D721Med (cell line): ENCODE measurements around the gene PRMT6.
"Not testable (repeated sequence)": the region's sequence is repeated elsewhere in the genome, so short reads cannot be mapped to it uniquely, and the experiment has no call there.

Source experiments
- DNase-seq: peaks from one replicate; pipeline ENCODE4 v3.0.0; 2011; ENCODE audit warnings: low spot score; ENCODE audit not compliant: insufficient read length
- FAIRE-seq: peaks from 2 replicates; lab custom pipeline; 2011; peaks lifted over from hg19 to GRCh38; lab: Jason Lieb, UNC
- TF ChIP-seq, protein P1 (sequence below): IDR thresholded peaks from 2 replicates; pipeline ENCODE4 v1.5.1; 2012; ENCODE audit warnings: mild to moderate bottlenecking, control low read depth; ENCODE audit not compliant: insufficient read depth; ENCODE audit errors: missing control alignments

PRMT6 gene

DNA sequence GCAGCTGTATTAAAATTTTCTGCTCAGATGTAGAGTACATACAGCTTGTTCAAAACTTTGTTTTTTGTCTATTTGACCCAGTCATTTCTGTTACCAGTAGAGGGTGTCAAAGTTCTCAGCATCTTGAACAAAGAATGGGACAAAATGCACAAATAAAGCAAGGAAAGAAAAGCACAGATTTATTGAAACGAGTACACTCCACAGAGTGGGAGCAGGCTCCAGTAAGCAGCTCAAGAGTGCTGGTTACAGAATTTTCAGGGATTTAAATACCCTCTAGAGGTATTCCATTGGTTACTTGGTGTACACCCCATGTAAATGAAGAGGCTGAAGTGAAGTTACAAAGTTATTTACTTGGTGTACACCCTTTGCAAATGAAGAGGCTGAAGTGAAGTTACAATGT is 8.9 kb upstream of the PRMT6 start:
- DNase-seq (no peak), FAIRE-seq (no peak)
- TF ChIP-seq, protein P1, sequence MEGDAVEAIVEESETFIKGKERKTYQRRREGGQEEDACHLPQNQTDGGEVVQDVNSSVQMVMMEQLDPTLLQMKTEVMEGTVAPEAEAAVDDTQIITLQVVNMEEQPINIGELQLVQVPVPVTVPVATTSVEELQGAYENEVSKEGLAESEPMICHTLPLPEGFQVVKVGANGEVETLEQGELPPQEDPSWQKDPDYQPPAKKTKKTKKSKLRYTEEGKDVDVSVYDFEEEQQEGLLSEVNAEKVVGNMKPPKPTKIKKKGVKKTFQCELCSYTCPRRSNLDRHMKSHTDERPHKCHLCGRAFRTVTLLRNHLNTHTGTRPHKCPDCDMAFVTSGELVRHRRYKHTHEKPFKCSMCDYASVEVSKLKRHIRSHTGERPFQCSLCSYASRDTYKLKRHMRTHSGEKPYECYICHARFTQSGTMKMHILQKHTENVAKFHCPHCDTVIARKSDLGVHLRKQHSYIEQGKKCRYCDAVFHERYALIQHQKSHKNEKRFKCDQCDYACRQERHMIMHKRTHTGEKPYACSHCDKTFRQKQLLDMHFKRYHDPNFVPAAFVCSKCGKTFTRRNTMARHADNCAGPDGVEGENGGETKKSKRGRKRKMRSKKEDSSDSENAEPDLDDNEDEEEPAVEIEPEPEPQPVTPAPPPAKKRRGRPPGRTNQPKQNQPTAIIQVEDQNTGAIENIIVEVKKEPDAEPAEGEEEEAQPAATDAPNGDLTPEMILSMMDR: no peak

DNA sequence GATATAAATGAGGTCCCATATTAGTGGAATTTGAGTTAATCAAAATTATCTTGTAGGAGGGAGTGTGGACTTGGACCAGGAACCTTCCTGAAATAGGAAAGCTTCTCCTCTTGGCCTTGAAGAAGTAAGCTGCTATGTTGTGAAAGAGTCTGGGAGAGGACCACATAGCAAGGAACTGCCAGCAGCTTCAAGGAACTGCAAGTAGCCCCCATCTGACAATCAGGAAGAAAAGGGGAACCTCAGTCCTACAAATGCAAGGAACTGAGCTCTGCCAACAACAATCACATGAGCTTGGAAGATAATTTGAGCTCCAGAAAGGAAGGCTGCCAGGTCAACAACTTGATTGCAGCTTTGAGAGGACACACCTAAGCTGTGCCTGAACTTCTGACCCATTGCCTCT is 8.2 kb upstream of the PRMT6 start:
- no peak for DNase-seq
- FAIRE-seq: no peak
- TF ChIP-seq, protein P1: no peak

DNA sequence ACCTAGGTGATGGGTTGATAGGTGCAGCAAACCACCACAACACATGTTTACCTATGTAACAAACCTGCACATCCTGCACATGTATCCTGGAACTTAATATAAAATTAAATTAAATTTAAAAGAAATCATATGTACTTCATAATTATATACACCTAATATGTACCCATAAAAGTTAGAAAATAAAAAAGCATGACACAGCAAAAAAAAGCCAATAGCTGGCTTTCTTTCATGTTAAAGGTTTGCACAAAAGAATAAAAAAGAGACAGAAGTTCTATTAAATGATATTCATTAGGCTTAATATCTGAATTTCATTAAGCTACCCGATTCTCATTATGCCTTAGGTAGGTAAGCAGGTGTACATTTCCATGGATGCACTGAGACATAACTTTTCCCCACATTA is 5.2 kb upstream of the PRMT6 start:
- no peak for FAIRE-seq
- DNase-seq: no peak
- TF ChIP-seq, protein P1: no peak

DNA sequence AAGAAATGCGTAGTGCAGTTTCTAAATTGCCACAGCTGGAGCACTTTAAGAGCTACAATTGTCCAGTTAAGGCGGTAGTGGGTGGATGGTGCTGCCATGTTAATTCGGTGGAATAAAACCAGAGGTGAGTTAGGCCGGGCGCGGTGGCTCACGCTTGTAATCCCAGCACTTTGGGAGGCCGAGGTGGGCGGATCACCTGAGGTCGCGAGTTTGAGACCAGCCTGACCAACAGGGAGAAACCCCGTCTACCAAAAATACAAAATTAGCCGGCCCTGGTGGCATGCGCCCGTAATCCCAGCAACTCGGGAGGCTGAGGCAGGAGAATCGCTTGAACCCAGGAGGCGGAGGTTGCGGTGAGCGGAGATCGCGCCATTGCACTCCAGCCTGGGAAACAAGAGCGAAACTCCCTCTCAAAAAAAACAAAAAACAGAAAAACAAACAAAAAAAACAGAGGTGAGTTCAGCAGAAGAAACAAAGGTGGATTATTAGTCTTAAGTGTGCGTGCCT is 502 bp upstream of the PRMT6 start:
- DNase-seq, FAIRE-seq: not testable (repeated sequence)

DNA sequence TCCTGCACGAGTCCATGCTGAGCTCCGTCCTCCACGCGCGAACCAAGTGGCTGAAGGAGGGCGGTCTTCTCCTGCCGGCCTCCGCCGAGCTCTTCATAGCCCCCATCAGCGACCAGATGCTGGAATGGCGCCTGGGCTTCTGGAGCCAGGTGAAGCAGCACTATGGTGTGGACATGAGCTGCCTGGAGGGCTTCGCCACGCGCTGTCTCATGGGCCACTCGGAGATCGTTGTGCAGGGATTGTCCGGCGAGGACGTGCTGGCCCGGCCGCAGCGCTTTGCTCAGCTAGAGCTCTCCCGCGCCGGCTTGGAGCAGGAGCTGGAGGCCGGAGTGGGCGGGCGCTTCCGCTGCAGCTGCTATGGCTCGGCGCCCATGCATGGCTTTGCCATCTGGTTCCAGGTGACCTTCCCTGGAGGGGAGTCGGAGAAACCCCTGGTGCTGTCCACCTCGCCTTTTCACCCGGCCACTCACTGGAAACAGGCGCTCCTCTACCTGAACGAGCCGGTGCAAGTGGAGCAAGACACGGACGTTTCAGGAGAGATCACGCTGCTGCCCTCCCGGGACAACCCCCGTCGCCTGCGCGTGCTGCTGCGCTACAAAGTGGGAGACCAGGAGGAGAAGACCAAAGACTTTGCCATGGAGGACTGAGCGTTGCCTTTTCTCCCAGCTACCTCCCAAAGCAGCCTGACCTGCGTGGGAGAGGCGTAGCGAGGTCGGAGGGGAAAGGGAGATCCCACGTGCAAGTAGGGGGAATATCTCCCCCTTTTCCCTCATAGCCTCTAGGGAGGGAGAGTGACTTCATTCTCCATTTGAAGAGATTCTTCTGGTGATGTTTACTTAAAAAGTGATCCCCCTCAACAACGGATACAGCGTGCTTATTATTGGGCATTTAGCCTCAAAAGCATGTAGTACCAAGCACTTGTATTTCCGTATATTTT is 991 bp downstream of the PRMT6 start:
- FAIRE-seq (no peak), DNase-seq (no peak)
- TF ChIP-seq, protein P1: no peak

DNA sequence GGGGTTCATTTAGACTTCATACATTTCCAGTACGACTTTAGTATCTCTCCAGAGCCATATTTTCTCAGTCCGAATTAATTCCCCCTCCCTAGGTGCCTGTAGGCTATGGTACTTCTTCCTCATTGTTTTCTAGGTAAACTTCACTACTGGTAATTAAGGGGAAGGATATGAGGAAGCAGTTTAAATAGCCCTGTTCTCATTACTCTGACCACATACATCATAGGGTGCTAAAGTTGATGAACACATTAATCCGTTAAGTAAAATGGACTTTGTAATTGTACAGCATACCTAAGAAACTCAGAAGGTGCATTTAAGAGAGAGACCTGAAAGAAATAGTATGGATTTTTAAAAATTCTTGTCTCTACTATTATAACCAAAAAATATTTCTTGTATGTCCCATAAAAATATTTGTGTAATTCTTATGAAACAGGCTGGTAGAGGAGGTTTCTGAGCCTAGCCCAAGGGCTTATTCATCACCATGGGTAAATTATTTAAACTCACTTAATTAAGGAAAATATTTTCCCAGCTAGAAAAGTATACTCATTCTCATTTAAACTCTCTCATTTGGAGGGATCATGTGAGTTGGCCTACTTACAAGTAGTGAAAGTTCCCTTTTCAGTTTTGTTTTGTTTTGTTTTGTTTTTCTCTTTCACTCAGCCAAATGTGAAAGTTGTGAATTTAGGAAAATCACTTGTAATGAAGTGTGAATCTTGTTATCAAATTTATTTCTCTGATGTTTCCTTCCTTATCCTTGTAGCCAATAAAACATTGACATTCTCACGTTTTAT is 2.0 kb downstream of the PRMT6 start:
- FAIRE-seq: no peak
- no peak for DNase-seq
- TF ChIP-seq, protein P1: no peak

DNA sequence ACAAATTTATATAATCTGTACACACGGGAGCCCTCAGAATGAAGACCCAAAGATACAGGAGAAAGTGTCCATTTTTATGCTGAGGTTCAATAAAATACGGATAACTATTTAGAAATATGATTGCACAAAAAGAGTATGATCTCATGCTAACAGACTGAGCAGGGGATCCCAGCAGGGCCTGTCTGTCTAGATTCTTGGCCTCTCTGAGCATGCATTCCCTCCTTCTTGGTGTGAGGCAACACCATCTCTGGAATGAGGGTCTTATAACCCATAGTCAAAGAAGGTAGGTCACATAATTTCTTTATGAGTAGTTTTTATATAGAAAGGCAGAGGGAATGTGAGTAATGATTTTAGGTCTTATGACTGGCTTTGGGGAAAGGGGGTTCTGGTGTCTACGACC is 5.4 kb downstream of the PRMT6 start:
- FAIRE-seq (no peak), DNase-seq (no peak)
- TF ChIP-seq, protein P1: no peak
